Thymus (tissue), 11 donors: ENCODE data around the gene APOBEC3G. TPM values are rescaled to one million over a fixed set of nuclear protein-coding genes. Genes with fewer than 3 reads are reported as not detected.

Experiments
- DNase-seq, 9 donors: peaks; one replicate each; pipeline ENCODE4 v3.0.0-alpha.2; 2013; ENCODE audit warnings: low spot score in 9 of 9, low read depth in 6 of 9, missing footprints in 1 of 9
- H3K27ac ChIP-seq, 2 donors: one replicate each; pipeline ENCODE4 v1.5.1; 2013; ENCODE audit warnings: control low read depth in 1 of 2, low read depth in 1 of 2, low read length in 1 of 2, mild to moderate bottlenecking in 1 of 2, moderate library complexity in 1 of 2
- H3K27me3 ChIP-seq, 2 donors: one replicate each; pipeline ENCODE4 v1.5.1; 2013; ENCODE audit warnings: low read length in 1 of 2; ENCODE audit not compliant: control insufficient read depth in 2 of 2, insufficient read depth in 1 of 2
- H3K36me3 ChIP-seq, 2 donors: one replicate each; pipeline ENCODE4 v1.5.1; 2013; ENCODE audit warnings: low read length in 1 of 2, mild to moderate bottlenecking in 1 of 2, moderate library complexity in 1 of 2; ENCODE audit not compliant: control insufficient read depth in 2 of 2, insufficient read depth in 2 of 2
- H3K4me1 ChIP-seq, 2 donors: one replicate each; pipeline ENCODE4 v1.5.1; 2013; ENCODE audit warnings: low read length in 2 of 2; ENCODE audit not compliant: control insufficient read depth in 2 of 2, insufficient read depth in 2 of 2
- H3K4me3 ChIP-seq, 2 donors: one replicate each; pipeline ENCODE4 v1.5.1; 2013; ENCODE audit warnings: low read length in 2 of 2, control low read depth in 1 of 2, mild to moderate bottlenecking in 1 of 2
- H3K9me3 ChIP-seq, 2 donors: one replicate each; pipeline ENCODE4 v1.5.1; 2013; ENCODE audit warnings: low read length in 1 of 2, mild to moderate bottlenecking in 1 of 2; ENCODE audit not compliant: control insufficient read depth in 2 of 2, insufficient read depth in 1 of 2
- WGBS: extraction: QIAGEN DNeasy Blood & Tissue Kit; methylation state at CpG from one replicate; pipeline ENCODE4 v1.1.7; 2013; 5-methylcytosine and 5-hydroxymethylcytosine counted together
- polyA plus RNA-seq: library from polyadenylated mRNA; stranded (reverse); fragments of 200-250 nt; gene quantifications from one replicate; pipeline ENCODE4 v1.2.3, GENCODE V29; 2013
- total RNA-seq: library from RNA; stranded (reverse); fragments of 120-200 nt; gene quantifications from one replicate; pipeline ENCODE4 v1.2.4, GENCODE V29; 2013
- donor health status: healthy.

Gene APOBEC3G
- total and polyA plus RNA-seq, 2 donors: 32.3 to 43.1 TPM

- H3K27ac ChIP-seq: no peak overlapping the region
- H3K4me1 ChIP-seq: peaks cover 0 to 22% of the 10 kb centered on the region in 2 donors
- H3K4me3 ChIP-seq: no peak overlapping the region
- H3K27me3 ChIP-seq: no peaks in the 10 kb centered on the region
- no peak for DNase-seq
- 98% methylated on average over 8 of the region's 8 CpGs for WGBS
- no peaks in the 10 kb centered on the region for H3K9me3 ChIP-seq
- H3K36me3 ChIP-seq: peaks cover 3 to 4% of the 10 kb centered on the region in 2 donors
Measured at GRCh38 chr22:39084666-39085065, 7.6 kb downstream of the APOBEC3G start.

- peaks cover 0 to 3% of the 10 kb centered on the region in 2 donors for H3K36me3 ChIP-seq
- H3K27me3 ChIP-seq: no peaks in the 10 kb centered on the region
- DNase-seq: no peak
- H3K4me3 ChIP-seq: no peak overlapping the region
- H3K4me1 ChIP-seq: peaks cover 6 to 28% of the 10 kb centered on the region in 2 donors
- no peaks in the 10 kb centered on the region for H3K9me3 ChIP-seq
- WGBS: 97% methylated on average over 6 of the region's 6 CpGs
- no peak overlapping the region for H3K27ac ChIP-seq
Measured at GRCh38 chr22:39087098-39087497, 10.0 kb downstream of the APOBEC3G start.

- Histone ChIP-seq H3K4me1 (peaks cover 6 to 31% of the 10 kb centered on the region in 2 donors), H3K27me3 (no peaks in the 10 kb centered on the region), H3K36me3 (peaks cover 0 to 3% of the 10 kb centered on the region in 2 donors), H3K27ac (no peak overlapping the region), H3K9me3 (no peaks in the 10 kb centered on the region), H3K4me3 (no peak overlapping the region)
- 64% methylated on average over 18 of the region's 18 CpGs for WGBS
- DNase-seq: no peak
Measured at GRCh38 chr22:39087881-39088684, 11.0 kb downstream of the APOBEC3G start.

- no peak overlapping the region for H3K27ac ChIP-seq
- peaks cover 0 to 3% of the 10 kb centered on the region in 2 donors for H3K36me3 ChIP-seq
- peaks cover 6 to 28% of the 10 kb centered on the region in 2 donors for H3K4me1 ChIP-seq
- WGBS: 97% methylated on average over 5 of the region's 5 CpGs
- H3K4me3 ChIP-seq: no peak overlapping the region
- DNase-seq: no peak
- no peaks in the 10 kb centered on the region for H3K9me3 ChIP-seq
- no peaks in the 10 kb centered on the region for H3K27me3 ChIP-seq
Measured at GRCh38 chr22:39088685-39089032, 11.6 kb downstream of the APOBEC3G start.

- Histone ChIP-seq H3K27ac (no peak overlapping the region), H3K27me3 (no peaks in the 10 kb centered on the region), H3K9me3 (no peaks in the 10 kb centered on the region), H3K4me1 (peaks cover 6 to 29% of the 10 kb centered on the region in 2 donors), H3K36me3 (no peaks in the 10 kb centered on the region), H3K4me3 (no peak overlapping the region)
- no peak for DNase-seq
- 92% methylated on average over 6 of the region's 6 CpGs for WGBS
Measured at GRCh38 chr22:39089928-39090327, 12.9 kb downstream of the APOBEC3G start.

GRCh38 chr22:39090426-39091064, 13.5 kb downstream of the APOBEC3G start:
- WGBS: 11% methylated on average over 15 of the region's 15 CpGs
- no peaks in the 10 kb centered on the region for H3K27me3 ChIP-seq
- peaks cover 6 to 31% of the 10 kb centered on the region in 2 donors for H3K4me1 ChIP-seq
- H3K9me3 ChIP-seq: no peaks in the 10 kb centered on the region
- H3K36me3 ChIP-seq: no peaks in the 10 kb centered on the region
- peak in 2 of 9 donors; percentile 24 to 39 for DNase-seq
- peak overlapping the region; percentile 18 to 36 for H3K27ac ChIP-seq
- no peak overlapping the region for H3K4me3 ChIP-seq

- Histone ChIP-seq H3K36me3 (no peaks in the 10 kb centered on the region), H3K27me3 (no peaks in the 10 kb centered on the region), H3K4me3 (no peak overlapping the region), H3K4me1 (peaks cover 6 to 35% of the 10 kb centered on the region in 2 donors), H3K9me3 (no peaks in the 10 kb centered on the region), H3K27ac (no peak overlapping the region)
- 88% methylated on average over 23 of the region's 23 CpGs for WGBS
- no peak for DNase-seq
Measured at GRCh38 chr22:39091126-39092081, 14.3 kb downstream of the APOBEC3G start.

GRCh38 chr22:39092111-39092862, 15.2 kb downstream of the APOBEC3G start:
- Histone ChIP-seq H3K27me3 (no peaks in the 10 kb centered on the region), H3K4me1 (peaks cover 9 to 42% of the 10 kb centered on the region in 2 donors), H3K4me3 (no peak overlapping the region), H3K36me3 (no peaks in the 10 kb centered on the region), H3K9me3 (no peaks in the 10 kb centered on the region), H3K27ac (peak overlapping the region in 1 of 2 donors; percentile 31)
- no peak for DNase-seq
- WGBS: 68% methylated on average over 8 of the region's 8 CpGs
